ENCODE data around the gene IL17A. TPM values are rescaled to one million over a fixed set of nuclear protein-coding genes. Genes with fewer than 3 reads are reported as not detected.
A peak's percentile ranks its signal among the peaks of the same experiment; 100 is the strongest.

IL17A gene
- total RNA-seq, 1 donor from 2014 or later, result not detected

DNA sequence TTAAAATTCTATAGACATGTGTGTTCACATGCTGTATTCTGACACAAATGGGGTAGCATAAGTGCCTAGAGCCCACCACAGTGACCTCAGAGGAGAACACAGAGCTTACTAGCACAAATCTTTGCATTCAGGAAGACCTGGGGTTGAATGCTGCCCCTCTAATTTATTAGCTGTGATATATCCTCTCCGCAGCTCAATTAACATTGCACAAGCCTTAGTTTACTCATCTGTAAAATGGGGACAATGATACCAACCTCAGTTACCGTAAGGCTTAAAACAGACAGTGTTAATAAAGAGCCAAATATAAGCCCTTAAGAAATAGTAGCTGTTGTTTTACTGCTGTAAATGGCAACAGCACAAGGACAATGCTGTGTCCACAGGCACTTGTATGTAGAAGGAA, 36.2 kb upstream of the IL17A start:
- TF ChIP-seq, protein P1, sequence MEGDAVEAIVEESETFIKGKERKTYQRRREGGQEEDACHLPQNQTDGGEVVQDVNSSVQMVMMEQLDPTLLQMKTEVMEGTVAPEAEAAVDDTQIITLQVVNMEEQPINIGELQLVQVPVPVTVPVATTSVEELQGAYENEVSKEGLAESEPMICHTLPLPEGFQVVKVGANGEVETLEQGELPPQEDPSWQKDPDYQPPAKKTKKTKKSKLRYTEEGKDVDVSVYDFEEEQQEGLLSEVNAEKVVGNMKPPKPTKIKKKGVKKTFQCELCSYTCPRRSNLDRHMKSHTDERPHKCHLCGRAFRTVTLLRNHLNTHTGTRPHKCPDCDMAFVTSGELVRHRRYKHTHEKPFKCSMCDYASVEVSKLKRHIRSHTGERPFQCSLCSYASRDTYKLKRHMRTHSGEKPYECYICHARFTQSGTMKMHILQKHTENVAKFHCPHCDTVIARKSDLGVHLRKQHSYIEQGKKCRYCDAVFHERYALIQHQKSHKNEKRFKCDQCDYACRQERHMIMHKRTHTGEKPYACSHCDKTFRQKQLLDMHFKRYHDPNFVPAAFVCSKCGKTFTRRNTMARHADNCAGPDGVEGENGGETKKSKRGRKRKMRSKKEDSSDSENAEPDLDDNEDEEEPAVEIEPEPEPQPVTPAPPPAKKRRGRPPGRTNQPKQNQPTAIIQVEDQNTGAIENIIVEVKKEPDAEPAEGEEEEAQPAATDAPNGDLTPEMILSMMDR (IDR thresholded peaks at IDR 0.05; ENCODE audit: unreplicated experiment), result no peak
- Mint-ChIP-seq H3K27ac (no peak overlapping the region), H3K27me3 (ENCODE audit: low read depth) (peaks cover 29% of the 10 kb centered on the region), H3K36me3 (no peaks in the 10 kb centered on the region), H3K4me3 (no peak overlapping the region), H3K4me1 (peaks cover 8% of the 10 kb centered on the region), H3K9me3 (no peaks in the 10 kb centered on the region)
- DNase-seq (ENCODE audit: low spot score in 2 of 2, unreplicated experiment in 2 of 2), result no peak

DNA sequence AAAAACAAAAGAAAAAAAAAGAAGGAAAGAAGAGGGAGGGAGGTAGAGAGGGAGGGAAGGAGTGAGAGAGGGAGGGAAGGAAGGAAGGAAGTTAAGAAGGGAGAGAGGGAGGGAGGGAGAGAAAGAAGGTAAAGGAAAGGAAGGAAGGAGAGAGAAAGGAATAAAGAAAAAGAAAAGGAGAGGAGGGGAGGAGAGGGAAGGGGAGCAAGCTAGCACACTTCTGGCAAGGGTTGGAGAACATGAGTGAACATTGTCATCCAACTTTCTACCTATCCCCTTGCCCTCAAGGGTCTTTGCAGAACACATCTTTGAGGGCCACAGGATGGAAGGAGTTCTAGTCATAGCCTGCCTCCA, 34.1 kb upstream of the IL17A start:
- H3K27ac Mint-ChIP-seq, result no peak overlapping the region
- peaks cover 8% of the 10 kb centered on the region for H3K4me1 Mint-ChIP-seq
- no peak for DNase-seq (ENCODE audit: low spot score in 2 of 2, unreplicated experiment in 2 of 2)
- no peak overlapping the region for H3K4me3 Mint-ChIP-seq
- H3K9me3 Mint-ChIP-seq, result no peaks in the 10 kb centered on the region
- no peaks in the 10 kb centered on the region for H3K36me3 Mint-ChIP-seq
- H3K27me3 Mint-ChIP-seq (ENCODE audit: low read depth), result peaks cover 13% of the 10 kb centered on the region
- TF ChIP-seq, protein P1 (IDR thresholded peaks at IDR 0.05; ENCODE audit: unreplicated experiment), result no peak

DNA sequence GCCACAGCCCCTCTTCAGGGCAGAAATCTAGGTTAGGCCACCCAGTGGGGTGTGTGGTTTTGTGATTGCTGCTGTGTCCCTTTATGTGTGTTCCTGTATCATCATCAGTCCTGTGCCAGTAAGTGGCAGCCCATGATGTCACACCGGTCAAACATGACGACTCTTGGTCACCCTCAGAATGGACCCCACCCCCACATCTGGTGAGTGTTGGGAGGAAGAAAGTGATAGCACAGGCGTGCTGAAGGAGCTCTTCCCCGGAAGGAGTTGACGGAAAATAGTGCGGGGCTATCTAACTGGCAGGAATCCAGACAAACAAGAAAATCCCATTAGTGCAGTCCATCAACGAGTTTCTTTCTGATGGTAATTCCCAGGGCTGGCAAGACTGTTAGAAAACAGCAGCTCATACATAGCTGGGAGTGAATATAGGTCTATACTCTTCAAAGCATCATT, 33.4 kb upstream of the IL17A start:
- no peak overlapping the region for H3K4me3 Mint-ChIP-seq
- DNase-seq (ENCODE audit: low spot score in 2 of 2, unreplicated experiment in 2 of 2), result no peak
- TF ChIP-seq, protein P1 (IDR thresholded peaks at IDR 0.05; ENCODE audit: unreplicated experiment), result no peak

DNA sequence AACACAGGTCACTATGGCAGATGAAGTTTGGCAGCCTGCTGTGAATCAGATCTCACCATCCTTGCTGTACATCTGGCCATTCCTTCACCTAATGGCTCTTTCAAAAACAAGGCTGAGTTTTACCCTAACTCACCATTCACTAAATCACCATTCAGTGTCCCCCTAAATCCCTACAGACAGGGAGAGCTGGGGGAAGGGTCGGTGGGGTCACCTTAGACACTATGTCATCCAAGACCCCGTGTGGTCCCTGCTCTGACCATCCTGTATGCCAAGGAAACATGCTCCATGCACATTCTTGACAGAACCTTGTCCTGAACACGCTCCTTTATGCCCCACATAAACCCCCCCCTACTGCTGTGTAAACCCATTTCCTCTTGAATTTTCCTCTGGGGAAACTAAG, 31.8 kb upstream of the IL17A start:
- DNase-seq (ENCODE audit: low spot score in 2 of 2, unreplicated experiment in 2 of 2), result no peak
- peaks cover 3% of the 10 kb centered on the region for H3K27me3 Mint-ChIP-seq (ENCODE audit: low read depth)
- no peaks in the 10 kb centered on the region for H3K9me3 Mint-ChIP-seq
- H3K4me1 Mint-ChIP-seq, result peaks cover 8% of the 10 kb centered on the region
- H3K4me3 Mint-ChIP-seq, result no peak overlapping the region
- TF ChIP-seq, protein P1 (IDR thresholded peaks at IDR 0.05; ENCODE audit: unreplicated experiment), result no peak
- no peak overlapping the region for H3K27ac Mint-ChIP-seq
- H3K36me3 Mint-ChIP-seq, result no peaks in the 10 kb centered on the region

More for the DNA sequence above, 33.4 kb upstream of the IL17A start:
- Mint-ChIP-seq H3K36me3 (no peaks in the 10 kb centered on the region), H3K4me1 (peaks cover 8% of the 10 kb centered on the region), H3K27me3 (ENCODE audit: low read depth) (peaks cover 8% of the 10 kb centered on the region), H3K27ac (peak overlapping the region; percentile 69), H3K9me3 (no peaks in the 10 kb centered on the region)

DNA sequence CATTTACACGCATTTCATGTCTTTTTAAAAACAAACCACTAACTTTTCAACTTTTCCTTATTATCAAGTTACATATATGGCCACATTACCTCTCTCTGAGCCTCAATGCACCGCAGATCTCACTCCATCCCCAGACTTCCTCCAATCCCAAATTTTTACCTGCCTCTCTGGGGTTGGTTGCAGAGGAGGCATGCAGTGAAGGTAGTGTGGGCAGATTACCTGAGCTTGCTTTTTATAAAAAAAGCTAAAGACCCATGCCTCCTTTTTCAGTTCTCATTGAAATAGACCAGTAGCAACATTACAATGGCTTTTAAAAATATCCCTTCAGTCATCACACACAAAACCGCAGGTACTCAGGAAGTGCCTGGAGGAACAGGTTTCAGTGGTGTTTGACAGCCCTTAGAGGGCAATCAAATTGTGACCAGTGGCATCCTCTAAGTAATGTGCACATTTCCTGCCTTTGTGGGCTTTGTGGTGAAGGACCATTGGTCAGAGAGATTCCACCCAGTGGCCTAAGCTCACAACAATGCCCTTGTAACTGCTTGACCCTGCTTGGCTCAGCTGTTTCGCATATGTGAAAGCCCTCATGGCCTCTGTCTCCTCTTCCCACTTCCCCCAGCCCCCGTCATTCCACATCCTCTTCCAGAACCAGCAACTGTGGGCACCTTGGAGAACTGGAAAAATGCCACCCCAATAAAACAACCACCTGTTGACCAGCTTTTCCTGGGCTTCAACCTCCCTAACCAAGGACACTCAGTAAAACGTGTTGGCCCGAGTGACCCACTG, 30.2 kb upstream of the IL17A start:
- no peak overlapping the region for H3K4me3 Mint-ChIP-seq

More for the DNA sequence above, 30.2 kb upstream of the IL17A start:
- DNase-seq (ENCODE audit: low spot score in 2 of 2, unreplicated experiment in 2 of 2), result no peak
- peaks cover 1% of the 10 kb centered on the region for H3K9me3 Mint-ChIP-seq
- no peak overlapping the region for H3K27ac Mint-ChIP-seq
- TF ChIP-seq, protein P1 (IDR thresholded peaks at IDR 0.05; ENCODE audit: unreplicated experiment), result no peak
- H3K27me3 Mint-ChIP-seq (ENCODE audit: low read depth), result peaks cover 3% of the 10 kb centered on the region
- H3K4me1 Mint-ChIP-seq, result peaks cover 8% of the 10 kb centered on the region
- H3K36me3 Mint-ChIP-seq, result no peaks in the 10 kb centered on the region
